IMR-90 (cell line): Measurements from ENCODE around the gene LMBR1L. TPM values are rescaled to one million over a fixed set of nuclear protein-coding genes. Genes with fewer than 3 reads are reported as not detected.

Source experiments
- microRNA-seq, 2 experiments: library from miRNA; stranded (forward) in 1 of 2; unstranded in 1 of 2; fragments of 10-50 nt in 1 of 2; fragments of <30 nt in 1 of 2; gene quantifications in 1 of 2; microRNA quantifications in 1 of 2; one replicate each; pipeline versions ENCODE3 to v1.1.0; 2013 to 2020; ENCODE audit not compliant: insufficient read depth in 1 of 2, insufficient read length in 1 of 2, unreplicated experiment in 1 of 2
- polyA plus RNA-seq, 3 experiments: library from polyadenylated mRNA; depleted of rRNA; stranded (reverse); fragments of >200 nt; gene quantifications; 2 replicates each; pipeline ENCODE4 v1.2.3, GENCODE V29; 2012; ENCODE audit warnings: low replicate concordance in 1 of 3
- small RNA-seq, 5 experiments: library from RNA; depleted of rRNA; stranded (forward); fragments of <200 nt; gene quantifications; one replicate each; pipeline ENCODE3, GENCODE V24; 2012
- total RNA-seq: library from RNA; depleted of rRNA; stranded (reverse); fragments of >200 nt; gene quantifications from 2 replicates; pipeline ENCODE4 v1.2.3, GENCODE V29; 2012; rRNA removed

LMBR1L gene
- total and polyA plus RNA-seq, 2 of the 4 experiments (the other 2 are of a cell fraction), result 33.0 to 44.6 TPM

Small RNAs within 50 kb of the gene (microRNA-seq; reads per million reads assigned to microRNA genes)
- not detected for gene RF00019 (ENCODE audit: insufficient read depth, insufficient read length)

Small RNAs within 50 kb of the gene (small RNA-seq; reads per million reads assigned to genes)
- gene RF00019, result 0 reads per million in 5 experiments

Other genes with a start within 250 kb of the LMBR1L start
- gene RND1, start 245.0 kb downstream of the LMBR1L start, total RNA-seq, result under 0.01 TPM in 1 of 2 replicates, not detected in the other
- gene RND1, start 245.0 kb downstream of the LMBR1L start, polyA plus RNA-seq (2012; rRNA removed), result 0.21 and 0.26 TPM in 2 replicates
- 4.7 and 5.0 TPM in 2 replicates for gene FKBP11, start 185.4 kb downstream of the LMBR1L start, total RNA-seq
- 40.0 and 44.1 TPM in 2 replicates for gene FKBP11, start 185.4 kb downstream of the LMBR1L start, polyA plus RNA-seq (2012; rRNA removed)
- 97.7 and 103 TPM in 2 replicates for gene ARF3, start 153.4 kb downstream of the LMBR1L start, total RNA-seq
- gene ARF3, start 153.4 kb downstream of the LMBR1L start, polyA plus RNA-seq (2012; rRNA removed), result 198 and 222 TPM in 2 replicates
- under 0.01 TPM in 2 replicates for gene WNT10B, start 139.1 kb downstream of the LMBR1L start, total RNA-seq
- 0.26 and 0.53 TPM in 2 replicates for gene WNT10B, start 139.1 kb downstream of the LMBR1L start, polyA plus RNA-seq (2012; rRNA removed)
- not detected in 2 replicates for gene WNT1, start 132.5 kb downstream of the LMBR1L start, total RNA-seq
- not detected in 2 replicates for gene WNT1, start 132.5 kb downstream of the LMBR1L start, polyA plus RNA-seq (2012; rRNA removed)
- under 0.01 and 0.18 TPM in 2 replicates for gene DDN, start 111.5 kb downstream of the LMBR1L start, total RNA-seq
- gene DDN, start 111.5 kb downstream of the LMBR1L start, polyA plus RNA-seq (2012; rRNA removed), result 0.21 and 0.22 TPM in 2 replicates
- gene PRKAG1, start 92.1 kb downstream of the LMBR1L start, total RNA-seq, result 76.4 and 106 TPM in 2 replicates
- 67.8 and 81.1 TPM in 2 replicates for gene PRKAG1, start 92.1 kb downstream of the LMBR1L start, polyA plus RNA-seq (2012; rRNA removed)
- 6.6 and 10.0 TPM in 2 replicates for gene KMT2D, start 50.1 kb downstream of the LMBR1L start, total RNA-seq
- 24.8 and 25.2 TPM in 2 replicates for gene KMT2D, start 50.1 kb downstream of the LMBR1L start, polyA plus RNA-seq (2012; rRNA removed)
- gene RHEBL1, start 40.9 kb downstream of the LMBR1L start, total RNA-seq, result 0.56 and 0.72 TPM in 2 replicates
- gene RHEBL1, start 40.9 kb downstream of the LMBR1L start, polyA plus RNA-seq (2012; rRNA removed), result 0.39 and 0.62 TPM in 2 replicates
- gene DHH, start 16.0 kb downstream of the LMBR1L start, total RNA-seq, result under 0.01 TPM in 2 replicates
- gene DHH, start 16.0 kb downstream of the LMBR1L start, polyA plus RNA-seq (2012; rRNA removed), result 0.01 and 0.07 TPM in 2 replicates
- 4,476 and 5,195 TPM in 2 replicates for gene TUBA1B, start 20.5 kb upstream of the LMBR1L start, total RNA-seq
- 4,221 and 4,665 TPM in 2 replicates for gene TUBA1B, start 20.5 kb upstream of the LMBR1L start, polyA plus RNA-seq (2012; rRNA removed)
- 2,389 and 2,832 TPM in 2 replicates for gene TUBA1A, start 78.2 kb upstream of the LMBR1L start, total RNA-seq
- gene TUBA1A, start 78.2 kb upstream of the LMBR1L start, polyA plus RNA-seq (2012; rRNA removed), result 2,096 and 2,105 TPM in 2 replicates
- gene TUBA1C, start 154.2 kb upstream of the LMBR1L start, total RNA-seq, result 1,144 and 1,420 TPM in 2 replicates
- gene TUBA1C, start 154.2 kb upstream of the LMBR1L start, polyA plus RNA-seq (2012; rRNA removed), result 2,555 and 2,715 TPM in 2 replicates
- gene PRPH, start 184.3 kb upstream of the LMBR1L start, total RNA-seq, result not detected in 2 replicates
- not detected in 2 replicates for gene PRPH, start 184.3 kb upstream of the LMBR1L start, polyA plus RNA-seq (2012; rRNA removed)
- gene TROAP, start 212.4 kb upstream of the LMBR1L start, total RNA-seq, result 15.6 and 21.5 TPM in 2 replicates
- gene TROAP, start 212.4 kb upstream of the LMBR1L start, polyA plus RNA-seq (2012; rRNA removed), result 29.3 and 46.0 TPM in 2 replicates
- 0.18 and 0.28 TPM in 2 replicates for gene C1QL4, start 226.3 kb upstream of the LMBR1L start, total RNA-seq
- 0.46 and 0.60 TPM in 2 replicates for gene C1QL4, start 226.3 kb upstream of the LMBR1L start, polyA plus RNA-seq (2012; rRNA removed)
- gene DNAJC22, start 236.0 kb upstream of the LMBR1L start, total RNA-seq, result 6.7 and 8.1 TPM in 2 replicates
- 8.1 and 8.2 TPM in 2 replicates for gene DNAJC22, start 236.0 kb upstream of the LMBR1L start, polyA plus RNA-seq (2012; rRNA removed)